ENCODE results near the gene SLC4A1. TPM values are rescaled to one million over a fixed set of nuclear protein-coding genes. Genes with fewer than 3 reads are reported as not detected.

Gene SLC4A1
- total and polyA plus RNA-seq, 2 of the 13 experiments (the other 11 are each of a cell fraction or from before 2014, with no cell fraction given): not detected

DNA sequence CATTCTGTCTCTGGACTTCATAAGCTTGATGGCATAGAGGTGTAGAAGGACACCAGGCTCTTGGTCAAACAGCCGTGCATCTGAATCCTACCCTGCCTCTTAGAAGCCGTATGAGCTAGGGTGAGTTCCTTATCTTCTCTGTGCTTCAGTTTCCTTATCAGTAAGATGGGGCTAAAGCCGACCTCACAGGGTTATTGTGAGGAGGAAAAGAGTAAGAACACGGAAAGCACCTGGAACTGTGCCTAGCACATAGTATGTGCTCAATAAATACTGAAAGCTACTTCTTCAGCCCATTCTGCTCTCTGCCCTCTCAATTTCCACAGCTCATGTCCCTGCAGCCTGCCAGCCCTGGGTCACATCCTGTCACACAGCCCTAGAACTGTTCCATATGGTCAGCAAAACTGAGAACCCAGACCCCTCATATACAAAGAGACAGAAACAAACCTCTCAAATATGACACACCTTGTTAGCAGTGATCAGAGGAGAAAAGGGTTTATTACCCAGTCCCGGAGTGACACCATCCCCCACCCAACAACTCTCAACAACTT lies 31.4 kb downstream of the SLC4A1 start (continued):
- TF ChIP-seq ZNF737 (CRISPR knock-in tag; IDR thresholded peaks at IDR 0.05; ENCODE audit: borderline replicate concordance) (no peak), ZNF788 (CRISPR knock-in tag; IDR thresholded peaks at IDR 0.05; ENCODE audit: borderline replicate concordance) (no peak), CCAR2 (optimal IDR thresholded peaks at IDR 0.05; ENCODE audit: low read depth, low read length) (no peak), KAT8 (CRISPR knock-in tag; IDR thresholded peaks at IDR 0.05) (no peak), SIN3A (IDR thresholded peaks at IDR 0.05; ENCODE audit: borderline replicate concordance, low read depth, low read length) (no peak), ZNF33A (CRISPR knock-in tag; IDR thresholded peaks at IDR 0.05; ENCODE audit: borderline replicate concordance) (no peak), TP53 (CRISPR knock-in tag; conservative IDR thresholded peaks at IDR 0.05) (no peak), ZNF773 (CRISPR knock-in tag; IDR thresholded peaks at IDR 0.05; ENCODE audit: borderline replicate concordance) (no peak)
- TF ChIP-seq, protein P1, sequence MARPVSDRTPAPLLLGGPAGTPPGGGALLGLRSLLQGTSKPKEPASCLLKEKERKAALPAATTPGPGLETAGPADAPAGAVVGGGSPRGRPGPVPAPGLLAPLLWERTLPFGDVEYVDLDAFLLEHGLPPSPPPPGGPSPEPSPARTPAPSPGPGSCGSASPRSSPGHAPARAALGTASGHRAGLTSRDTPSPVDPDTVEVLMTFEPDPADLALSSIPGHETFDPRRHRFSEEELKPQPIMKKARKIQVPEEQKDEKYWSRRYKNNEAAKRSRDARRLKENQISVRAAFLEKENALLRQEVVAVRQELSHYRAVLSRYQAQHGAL (CRISPR knock-in tag; IDR thresholded peaks at IDR 0.05; ENCODE audit: not compliant biosample characterization): no peak
- TF ChIP-seq, protein P2, sequence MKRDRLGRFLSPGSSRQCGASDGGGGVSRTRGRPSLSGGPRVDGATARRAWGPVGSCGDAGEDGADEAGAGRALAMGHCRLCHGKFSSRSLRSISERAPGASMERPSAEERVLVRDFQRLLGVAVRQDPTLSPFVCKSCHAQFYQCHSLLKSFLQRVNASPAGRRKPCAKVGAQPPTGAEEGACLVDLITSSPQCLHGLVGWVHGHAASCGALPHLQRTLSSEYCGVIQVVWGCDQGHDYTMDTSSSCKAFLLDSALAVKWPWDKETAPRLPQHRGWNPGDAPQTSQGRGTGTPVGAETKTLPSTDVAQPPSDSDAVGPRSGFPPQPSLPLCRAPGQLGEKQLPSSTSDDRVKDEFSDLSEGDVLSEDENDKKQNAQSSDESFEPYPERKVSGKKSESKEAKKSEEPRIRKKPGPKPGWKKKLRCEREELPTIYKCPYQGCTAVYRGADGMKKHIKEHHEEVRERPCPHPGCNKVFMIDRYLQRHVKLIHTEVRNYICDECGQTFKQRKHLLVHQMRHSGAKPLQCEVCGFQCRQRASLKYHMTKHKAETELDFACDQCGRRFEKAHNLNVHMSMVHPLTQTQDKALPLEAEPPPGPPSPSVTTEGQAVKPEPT (CRISPR knock-in tag; IDR thresholded peaks at IDR 0.05; ENCODE audit: low read depth): no peak

DNA sequence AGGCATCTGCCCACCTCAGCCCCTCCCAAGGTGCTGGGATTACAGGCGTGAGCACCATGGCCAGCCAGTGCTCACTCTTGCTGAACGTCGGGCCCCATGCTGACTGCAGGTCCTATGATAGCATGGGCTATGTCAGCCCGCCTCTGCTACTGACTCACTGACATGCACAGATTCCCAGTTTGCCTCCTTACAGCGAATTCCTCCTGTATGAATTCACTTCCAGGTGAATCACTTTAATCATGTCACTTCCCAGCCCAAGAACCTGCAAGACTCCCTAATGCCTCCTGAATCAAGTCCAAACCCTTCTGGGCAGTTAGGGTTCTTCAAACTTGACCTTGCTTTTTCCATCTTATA lies 32.4 kb downstream of the SLC4A1 start:
- 5% methylated on average over 2 of the region's 5 CpGs for WGBS (ENCODE audit: low lambda C conversion rate)
- peak; percentile 77 for ATAC-seq
- TF ChIP-seq, protein P3, sequence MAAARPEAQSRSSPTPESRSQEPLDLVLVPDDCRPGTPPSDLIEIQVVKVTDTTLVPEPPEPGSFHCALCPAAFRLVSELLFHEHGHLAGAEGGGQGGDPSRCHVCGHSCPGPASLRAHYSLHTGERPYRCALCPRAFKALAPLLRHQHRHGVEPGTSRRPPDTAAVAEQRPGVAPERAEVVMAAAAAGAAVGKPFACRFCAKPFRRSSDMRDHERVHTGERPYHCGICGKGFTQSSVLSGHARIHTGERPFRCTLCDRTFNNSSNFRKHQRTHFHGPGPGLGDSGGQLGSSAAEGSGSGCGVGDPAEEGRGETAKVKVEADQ (CRISPR knock-in tag; IDR thresholded peaks at IDR 0.05; ENCODE audit: borderline replicate concordance): no peak
- TF ChIP-seq, protein P4, sequence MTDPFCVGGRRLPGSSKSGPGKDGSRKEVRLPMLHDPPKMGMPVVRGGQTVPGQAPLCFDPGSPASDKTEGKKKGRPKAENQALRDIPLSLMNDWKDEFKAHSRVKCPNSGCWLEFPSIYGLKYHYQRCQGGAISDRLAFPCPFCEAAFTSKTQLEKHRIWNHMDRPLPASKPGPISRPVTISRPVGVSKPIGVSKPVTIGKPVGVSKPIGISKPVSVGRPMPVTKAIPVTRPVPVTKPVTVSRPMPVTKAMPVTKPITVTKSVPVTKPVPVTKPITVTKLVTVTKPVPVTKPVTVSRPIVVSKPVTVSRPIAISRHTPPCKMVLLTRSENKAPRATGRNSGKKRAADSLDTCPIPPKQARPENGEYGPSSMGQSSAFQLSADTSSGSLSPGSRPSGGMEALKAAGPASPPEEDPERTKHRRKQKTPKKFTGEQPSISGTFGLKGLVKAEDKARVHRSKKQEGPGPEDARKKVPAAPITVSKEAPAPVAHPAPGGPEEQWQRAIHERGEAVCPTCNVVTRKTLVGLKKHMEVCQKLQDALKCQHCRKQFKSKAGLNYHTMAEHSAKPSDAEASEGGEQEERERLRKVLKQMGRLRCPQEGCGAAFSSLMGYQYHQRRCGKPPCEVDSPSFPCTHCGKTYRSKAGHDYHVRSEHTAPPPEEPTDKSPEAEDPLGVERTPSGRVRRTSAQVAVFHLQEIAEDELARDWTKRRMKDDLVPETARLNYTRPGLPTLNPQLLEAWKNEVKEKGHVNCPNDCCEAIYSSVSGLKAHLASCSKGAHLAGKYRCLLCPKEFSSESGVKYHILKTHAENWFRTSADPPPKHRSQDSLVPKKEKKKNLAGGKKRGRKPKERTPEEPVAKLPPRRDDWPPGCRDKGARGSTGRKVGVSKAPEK (CRISPR knock-in tag; IDR thresholded peaks at IDR 0.05; ENCODE audit: borderline replicate concordance): no peak
- no peak for TF ChIP-seq EZH2 (conservative IDR thresholded peaks at IDR 0.05; ENCODE audit: low read depth, low read length)
- TF ChIP-seq ESRRA (CRISPR knock-in tag; IDR thresholded peaks at IDR 0.05; ENCODE audit: low read depth): no peak
- no peak for TF ChIP-seq CEBPG (CRISPR knock-in tag; IDR thresholded peaks at IDR 0.05)
- no peak for TF ChIP-seq ZNF883 (CRISPR knock-in tag; IDR thresholded peaks at IDR 0.05; ENCODE audit: not compliant biosample characterization)

More for the DNA sequence above, 32.4 kb downstream of the SLC4A1 start:
- H3K4me2 ChIP-seq (ENCODE audit: low read depth, low read length): no peak overlapping the region
- intact Hi-C loops (cut with micrococcal nuclease; ENCODE audit: unreplicated experiment) (no loop called here), in situ Hi-C loops (cut with HindIII; ENCODE audit: extremely low pct_ligation_motif_present, low pct_unique_long_range_greater_than_20kb) (no loop called here)
- CTCF ChIA-PET (ENCODE audit: low intra/inter-chr PET ratio, low total read pairs): no interaction called here
- no peak overlapping the region for H3K4me3 ChIP-seq (replicated peaks in 1 of 3; ENCODE audit: insufficient read depth in 1 of 3, low read depth in 2 of 3, low read length in 3 of 3)
- H3K27ac ChIP-seq (ENCODE audit: extremely low read length, insufficient read depth, low read length): no peak overlapping the region
- no peak for DNase-seq (ENCODE audit: low spot score)
- POLR2A ChIA-PET: no interaction called here
- H3K36me3 ChIP-seq (replicated peaks in 1 of 2; ENCODE audit: control insufficient read depth in 1 of 2, insufficient read depth in 2 of 2, low read length in 2 of 2): no peaks in the 10 kb centered on the region
- peaks cover 0 to 17% of the 10 kb centered on the region in 2 experiments; a peak in 3 of 5 replicates for H3K27me3 ChIP-seq (ENCODE audit: control insufficient read depth in 1 of 2, insufficient read depth in 2 of 2, low read length in 2 of 2)
- no peaks in the 10 kb centered on the region for H3K79me2 ChIP-seq (ENCODE audit: insufficient read depth, low read length)
- FAIRE-seq: no peak
- no peaks in the 10 kb centered on the region for H3K9me3 ChIP-seq (ENCODE audit: low read length)
- H2AFZ ChIP-seq (ENCODE audit: low read length): no peak overlapping the region
- H3K9ac ChIP-seq (ENCODE audit: insufficient read depth, low read depth, low read length): no peak overlapping the region
- BruUV-seq (replicated peaks): no TSS peak
- H4K20me1 ChIP-seq (ENCODE audit: insufficient read depth, low read length): no peaks in the 10 kb centered on the region
- no peaks in the 10 kb centered on the region for H3K4me1 ChIP-seq (ENCODE audit: insufficient read depth, low read length)
